Measurements from ENCODE around the gene ANKS1A. TPM values are rescaled to one million over a fixed set of nuclear protein-coding genes. Genes with fewer than 3 reads are reported as not detected.

Gene ANKS1A
- total RNA-seq, 1 experiment from 2014 or later: 26.5 TPM

DNA sequence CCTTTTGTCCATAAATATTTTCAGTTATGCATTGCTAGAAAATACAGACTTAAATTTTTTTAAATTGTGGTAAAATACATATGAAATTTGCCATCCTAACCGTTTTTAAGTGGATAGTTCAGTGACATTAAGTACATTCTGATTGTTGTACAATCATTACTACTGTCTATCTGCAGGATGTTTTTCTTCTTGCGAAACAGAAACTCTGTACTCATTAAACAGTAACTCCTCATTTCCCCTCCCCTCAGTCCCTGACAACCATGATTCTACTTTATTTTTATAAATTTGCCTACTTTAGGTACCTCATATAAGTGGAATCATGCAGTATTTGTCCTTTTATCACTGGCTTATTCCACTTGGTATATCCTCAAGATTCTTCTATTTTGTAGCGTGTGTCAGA, 22.5 kb upstream of the ANKS1A start:
- Histone ChIP-seq H2BK120ac (ENCODE audit: low read depth, low read length, poor library complexity, severe bottlenecking) (no peak overlapping the region), H2AK5ac (ENCODE audit: insufficient read length, low read length) (no peak overlapping the region), H3K18ac (ENCODE audit: insufficient read length, low read depth, low read length) (no peak overlapping the region), H3K27ac (ENCODE audit: insufficient read length, low read depth, low read length) (no peak overlapping the region), H4K8ac (replicated peaks; ENCODE audit: insufficient read length, low read depth, low read length) (no peak overlapping the region), H4K20me1 (ENCODE audit: control insufficient read depth, insufficient read depth, insufficient read length) (no peaks in the 10 kb centered on the region), H4K91ac (ENCODE audit: insufficient read length, low read depth, low read length) (no peak overlapping the region), H3K4me2 (ENCODE audit: insufficient read depth, insufficient read length, low read length) (no peak overlapping the region), H3K23me2 (ENCODE audit: insufficient read length, low read depth, low read length, poor library complexity, severe bottlenecking) (no peaks in the 10 kb centered on the region), H3K79me2 (ENCODE audit: insufficient read depth, low read length) (no peaks in the 10 kb centered on the region), H3K9ac (ENCODE audit: extremely low read depth, insufficient read length, low read length) (no peak overlapping the region), H2BK12ac (ENCODE audit: insufficient read length, low read depth, low read length) (no peak overlapping the region), H3K79me1 (ENCODE audit: insufficient read depth, low read depth, low read length, poor library complexity, severe bottlenecking) (no peaks in the 10 kb centered on the region), H3K27me3 (ENCODE audit: insufficient read depth, low read length) (no peaks in the 10 kb centered on the region), H3K56ac (ENCODE audit: insufficient read length, low read depth, low read length) (no peak overlapping the region), H2BK15ac (ENCODE audit: low read depth, low read length) (no peak overlapping the region), H3K4ac (ENCODE audit: low read depth, low read length) (no peak overlapping the region), H2BK20ac (ENCODE audit: low read depth, low read length, poor library complexity, severe bottlenecking) (no peak overlapping the region), H3K14ac (ENCODE audit: insufficient read depth, low read length) (no peak overlapping the region), H3K23ac (ENCODE audit: insufficient read length, low read depth, low read length) (no peak overlapping the region), H4K5ac (ENCODE audit: insufficient read length, low read depth, low read length) (no peak overlapping the region), H3K9me3 (ENCODE audit: control insufficient read depth, low read depth, low read length) (no peaks in the 10 kb centered on the region), H2AFZ (ENCODE audit: low read length) (no peak overlapping the region), H3K4me1 (ENCODE audit: insufficient read depth, low read length) (no peaks in the 10 kb centered on the region), H2BK5ac (ENCODE audit: insufficient read length, low read length) (no peak overlapping the region), H3T11ph (ENCODE audit: low read length) (no peak overlapping the region)
- Mint-ChIP-seq H3K27me3 (ENCODE audit: low read depth) (no peaks in the 10 kb centered on the region), H3K36me3 (ENCODE audit: insufficient read depth in 1 of 3, low read depth in 3 of 3) (peaks cover 23 to 61% (median 54%) of the 10 kb centered on the region in 3 experiments), H3K27ac (no peak overlapping the region), H3K4me3 (no peak overlapping the region), H3K4me1 (no peaks in the 10 kb centered on the region), H3K9me3 (no peaks in the 10 kb centered on the region)
- no CpG with 5 or more reads among the region's 3 CpGs for WGBS (ENCODE audit: extremely low coverage, insufficient read length, low lambda C conversion rate)
- TF ChIP-seq, protein P1, sequence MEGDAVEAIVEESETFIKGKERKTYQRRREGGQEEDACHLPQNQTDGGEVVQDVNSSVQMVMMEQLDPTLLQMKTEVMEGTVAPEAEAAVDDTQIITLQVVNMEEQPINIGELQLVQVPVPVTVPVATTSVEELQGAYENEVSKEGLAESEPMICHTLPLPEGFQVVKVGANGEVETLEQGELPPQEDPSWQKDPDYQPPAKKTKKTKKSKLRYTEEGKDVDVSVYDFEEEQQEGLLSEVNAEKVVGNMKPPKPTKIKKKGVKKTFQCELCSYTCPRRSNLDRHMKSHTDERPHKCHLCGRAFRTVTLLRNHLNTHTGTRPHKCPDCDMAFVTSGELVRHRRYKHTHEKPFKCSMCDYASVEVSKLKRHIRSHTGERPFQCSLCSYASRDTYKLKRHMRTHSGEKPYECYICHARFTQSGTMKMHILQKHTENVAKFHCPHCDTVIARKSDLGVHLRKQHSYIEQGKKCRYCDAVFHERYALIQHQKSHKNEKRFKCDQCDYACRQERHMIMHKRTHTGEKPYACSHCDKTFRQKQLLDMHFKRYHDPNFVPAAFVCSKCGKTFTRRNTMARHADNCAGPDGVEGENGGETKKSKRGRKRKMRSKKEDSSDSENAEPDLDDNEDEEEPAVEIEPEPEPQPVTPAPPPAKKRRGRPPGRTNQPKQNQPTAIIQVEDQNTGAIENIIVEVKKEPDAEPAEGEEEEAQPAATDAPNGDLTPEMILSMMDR (conservative IDR thresholded peaks at IDR 0.05): no peak
- no peak for DNase-seq

All from H9 (cell line).